IMR-90 (cell line): ENCODE data around the gene HEBP1.

Experiments
- CTCF ChIP-seq: conservative IDR thresholded peaks from 2 replicates; pipeline ENCODE4 v1.5.1; 2012; ENCODE audit warnings: mild to moderate bottlenecking, low read depth, low read length, improper control_type of control experiment
- FOS ChIP-seq: fragments of 150-350 bp; IDR thresholded peaks from 2 replicates; pipeline ENCODE4 v1.6.1; 2016; ENCODE audit warnings: low read depth, low read length
- SMC3 ChIP-seq: fragments of 150-350 bp; IDR thresholded peaks from 2 replicates; pipeline ENCODE4 v1.6.1; 2016; ENCODE audit warnings: low read depth, mild to moderate bottlenecking, antibody characterized with exemption, low read length, moderate library complexity
- USF2 ChIP-seq: fragments of 150-350 bp; IDR thresholded peaks from 2 replicates; pipeline ENCODE4 v1.6.1; 2017; ENCODE audit warnings: mild to moderate bottlenecking, antibody characterized with exemption, low read length, low read depth

- TF ChIP-seq USF2 (no peak), SMC3 (no peak), CTCF (no peak), FOS (no peak)
These were observed 48.6 kb downstream of the HEBP1 start for GRCh38 chr12:12951504-12951903.
